Mesodermal cell (in vitro differentiated cells): ENCODE data around the gene GATD1.

ENCODE experiments used
- H3K27ac ChIP-seq: 2 replicates; pipeline ENCODE4 v1.7.0; 2013; ENCODE audit warnings: mild to moderate bottlenecking, low read depth, low read length, moderate library complexity; ENCODE audit not compliant: severe bottlenecking
- H3K36me3 ChIP-seq: 2 replicates; pipeline ENCODE4 v1.7.1; 2013; ENCODE audit warnings: mild to moderate bottlenecking, low read length, moderate library complexity; ENCODE audit not compliant: control insufficient read depth, insufficient read depth
- H3K4me1 ChIP-seq: one replicate; pipeline ENCODE4 v1.7.1; 2013; ENCODE audit warnings: mild to moderate bottlenecking, low read length; ENCODE audit not compliant: insufficient read depth, control insufficient read depth, poor library complexity, severe bottlenecking
- H3K4me3 ChIP-seq: 2 replicates; pipeline ENCODE4 v1.7.0; 2013; ENCODE audit warnings: low read length, control low read depth, mild to moderate bottlenecking; ENCODE audit not compliant: insufficient read depth, poor library complexity, severe bottlenecking; ENCODE audit errors: extremely low read depth
- H3K9me3 ChIP-seq: 2 replicates; pipeline ENCODE4 v1.7.1; 2013; ENCODE audit warnings: mild to moderate bottlenecking, low read length, moderate library complexity; ENCODE audit not compliant: control insufficient read depth
- WGBS, 2 experiments: methylation state at CpG; one replicate each; pipeline ENCODE4 v1.1.5; 2013; ENCODE audit warnings: missing lambda C conversion rate in 2 of 2; ENCODE audit not compliant: insufficient coverage in 2 of 2; 5-methylcytosine and 5-hydroxymethylcytosine counted together

GATD1 gene

GRCh38 chr11:787084-787675 lies 9.9 kb upstream of the GATD1 start:
- H3K9me3 ChIP-seq: no peaks in the 10 kb centered on the region
- peaks cover 5% of the 10 kb centered on the region for H3K36me3 ChIP-seq
- no peak overlapping the region for H3K4me3 ChIP-seq
- H3K27ac ChIP-seq: no peak overlapping the region
- WGBS, 2 experiments: 94 to 96% methylated on average over 19 to 22 of the region's 24 CpGs
- peaks cover 9% of the 10 kb centered on the region for H3K4me1 ChIP-seq

- Histone ChIP-seq H3K36me3 (no peaks in the 10 kb centered on the region), H3K27ac (no peak overlapping the region), H3K4me3 (no peak overlapping the region), H3K9me3 (no peaks in the 10 kb centered on the region), H3K4me1 (peaks cover 9% of the 10 kb centered on the region)
- WGBS, 2 experiments: 85 to 90% methylated on average over 19 to 20 of the region's 24 CpGs
Observed at GRCh38 chr11:786235-787083, 9.2 kb upstream of the GATD1 start.

GRCh38 chr11:783581-784015 lies 6.3 kb upstream of the GATD1 start:
- Histone ChIP-seq H3K4me1 (peaks cover 4% of the 10 kb centered on the region), H3K9me3 (no peaks in the 10 kb centered on the region), H3K27ac (peak overlapping the region; percentile 19), H3K36me3 (peaks cover 14% of the 10 kb centered on the region), H3K4me3 (no peak overlapping the region)
- WGBS, 2 experiments: 13 to 16% methylated on average over 16 to 20 of the region's 24 CpGs

- H3K36me3 ChIP-seq: peaks cover 14% of the 10 kb centered on the region
- H3K27ac ChIP-seq: no peak overlapping the region
- no peak overlapping the region for H3K4me3 ChIP-seq
- peaks cover 4% of the 10 kb centered on the region for H3K4me1 ChIP-seq
- WGBS, 2 experiments: 82 to 86% methylated on average over 25 to 27 of the region's 36 CpGs
- H3K9me3 ChIP-seq: no peaks in the 10 kb centered on the region
Observed at GRCh38 chr11:782264-783174, 5.2 kb upstream of the GATD1 start.

- Histone ChIP-seq H3K27ac (no peak overlapping the region), H3K4me3 (no peak overlapping the region), H3K4me1 (peaks cover 10% of the 10 kb centered on the region), H3K9me3 (no peaks in the 10 kb centered on the region), H3K36me3 (peaks cover 17% of the 10 kb centered on the region)
- WGBS, 2 experiments: 97 to 98% methylated on average over 14 to 16 of the region's 16 CpGs
Observed at GRCh38 chr11:779955-780532, 2.8 kb upstream of the GATD1 start.

- no peak overlapping the region for H3K4me3 ChIP-seq
- peaks cover 13% of the 10 kb centered on the region for H3K4me1 ChIP-seq
- no peaks in the 10 kb centered on the region for H3K9me3 ChIP-seq
- H3K36me3 ChIP-seq: peaks cover 22% of the 10 kb centered on the region
- 95% methylated on average over 18 of the region's 23 CpGs for WGBS, 2 experiments
- H3K27ac ChIP-seq: no peak overlapping the region
Observed at GRCh38 chr11:778976-779954, 2.0 kb upstream of the GATD1 start.

- 0 to 1% methylated on average over 34 to 38 of the region's 65 CpGs for WGBS, 2 experiments
- H3K9me3 ChIP-seq: no peaks in the 10 kb centered on the region
- peaks cover 9% of the 10 kb centered on the region for H3K4me1 ChIP-seq
- H3K4me3 ChIP-seq: peak overlapping the region; percentile 93
- H3K27ac ChIP-seq: peak overlapping the region; percentile 86
- peaks cover 46% of the 10 kb centered on the region for H3K36me3 ChIP-seq
Observed at GRCh38 chr11:776561-777287, 563 bp downstream of the GATD1 start.

GRCh38 chr11:776263-776560 lies 1.1 kb downstream of the GATD1 start:
- H3K9me3 ChIP-seq: no peaks in the 10 kb centered on the region
- H3K36me3 ChIP-seq: peaks cover 51% of the 10 kb centered on the region
- H3K4me3 ChIP-seq: peak overlapping the region; percentile 93
- WGBS, 2 experiments: 24 to 42% methylated on average over 5 to 9 of the region's 11 CpGs
- H3K4me1 ChIP-seq: peaks cover 9% of the 10 kb centered on the region
- no peak overlapping the region for H3K27ac ChIP-seq

GRCh38 chr11:774873-775592 lies 2.3 kb downstream of the GATD1 start:
- Histone ChIP-seq H3K9me3 (no peaks in the 10 kb centered on the region), H3K36me3 (peaks cover 59% of the 10 kb centered on the region), H3K4me3 (peak overlapping the region; percentile 93), H3K4me1 (peaks cover 9% of the 10 kb centered on the region), H3K27ac (no peak overlapping the region)
- WGBS, 2 experiments: 83 to 88% methylated on average over 13 to 17 of the region's 20 CpGs
